Superior temporal gyrus (tissue), 1 donor: Measurements from ENCODE around the gene GPANK1.

Experiments used
- DNase-seq: peaks from one replicate; pipeline ENCODE4 v3.0.0-alpha.2; 2016; ENCODE audit errors: extremely low spot score

GPANK1 gene

GRCh38 chr6:31662124-31662723 lies 2.6 kb downstream of the GPANK1 start:
- no peak for DNase-seq

GRCh38 chr6:31661262-31662123 lies 3.3 kb downstream of the GPANK1 start:
- no peak for DNase-seq

- DNase-seq, result peak; percentile 73
Measured at GRCh38 chr6:31660381-31661261, 4.2 kb downstream of the GPANK1 start, which contains the start of gene C6orf47. C6orf47 (minus strand) TSS chr6:31660778; CDS start chr6:31659947, 831 bp downstream.

GRCh38 chr6:31659649-31660380 lies 5.0 kb downstream of the GPANK1 start:
- peak; percentile 18 for DNase-seq

- DNase-seq, result no peak
Measured at GRCh38 chr6:31658983-31659648, 5.7 kb downstream of the GPANK1 start.

- DNase-seq, result no peak
Measured at GRCh38 chr6:31658158-31658688, 6.6 kb downstream of the GPANK1 start.

- no peak for DNase-seq
Measured at GRCh38 chr6:31657406-31658157, 7.2 kb downstream of the GPANK1 start.

- DNase-seq, result no peak
Measured at GRCh38 chr6:31655349-31656237, 9.2 kb downstream of the GPANK1 start, which contains the start of gene APOM. APOM (plus strand) TSS chr6:31655894; CDS start chr6:31655967, 73 bp downstream.

- DNase-seq, result no peak
Measured at GRCh38 chr6:31654574-31655348, 10.0 kb downstream of the GPANK1 start.

GRCh38 chr6:31652925-31653724 lies 11.7 kb downstream of the GPANK1 start:
- DNase-seq, result no peak

- DNase-seq, result no peak
Measured at GRCh38 chr6:31651602-31652191, 13.1 kb downstream of the GPANK1 start.

- DNase-seq, result no peak
Measured at GRCh38 chr6:31645325-31645724, 19.5 kb downstream of the GPANK1 start.

GRCh38 chr6:31643818-31644454 lies 20.9 kb downstream of the GPANK1 start:
- DNase-seq, result no peak

GRCh38 chr6:31642798-31643570 lies 21.8 kb downstream of the GPANK1 start:
- no peak for DNase-seq

- DNase-seq, result no peak
Measured at GRCh38 chr6:31641370-31641769, 23.4 kb downstream of the GPANK1 start.
